Muscle of leg (tissue), 16 donors: ENCODE data around the gene KIF1A. TPM values are rescaled to one million over a fixed set of nuclear protein-coding genes. Genes with fewer than 3 reads are reported as not detected.
A peak's percentile ranks its signal among the peaks of the same experiment; 100 is the strongest.

Experiments
- DNase-seq: peaks from one replicate; pipeline ENCODE4 v3.0.0; 2013
- H3K27ac ChIP-seq: one replicate; pipeline ENCODE4 v1.5.1; 2013; ENCODE audit warnings: mild to moderate bottlenecking, low read length, control low read depth
- H3K27me3 ChIP-seq: one replicate; pipeline ENCODE4 v1.6.1; 2013; ENCODE audit warnings: low read length; ENCODE audit not compliant: control insufficient read depth, insufficient read depth
- H3K36me3 ChIP-seq: one replicate; pipeline ENCODE4 v1.6.1; 2013; ENCODE audit warnings: low read length; ENCODE audit not compliant: control insufficient read depth, insufficient read depth
- H3K4me1 ChIP-seq: one replicate; pipeline ENCODE4 v1.6.1; 2013; ENCODE audit warnings: low read length; ENCODE audit not compliant: control insufficient read depth, insufficient read depth
- H3K4me3 ChIP-seq: one replicate; pipeline ENCODE4 v1.5.1; 2013; ENCODE audit warnings: low read length, control low read depth
- H3K9me3 ChIP-seq: replicated peaks from 2 replicates; pipeline ENCODE4 v1.6.1; 2013; ENCODE audit warnings: low read depth, low read length; ENCODE audit not compliant: control insufficient read depth
- WGBS: methylation state at CpG from one replicate; pipeline ENCODE4 v1.1.5; 2013; ENCODE audit warnings: missing lambda C conversion rate; ENCODE audit not compliant: insufficient coverage; 5-methylcytosine and 5-hydroxymethylcytosine counted together
- long read RNA-seq, 11 donors: transcript quantifications; one replicate each; lab custom pipeline, GENCODE V29; 2026
- polyA plus RNA-seq, 8 donors: library from polyadenylated mRNA; unstranded; fragments of 120-200 nt; gene quantifications; one replicate each; pipeline versions ENCODE4 v1.2.1 to v1.2.3, GENCODE V29; 2013; ENCODE audit warnings: inconsistent platforms in 1 of 8, low replicate concordance in 1 of 8; ENCODE audit not compliant: insufficient read length in 8 of 8, insufficient read depth in 1 of 8
- total RNA-seq: library from RNA; stranded (reverse); fragments of 120-200 nt; gene quantifications from one replicate; pipeline ENCODE4 v1.2.4, GENCODE V29; 2013

KIF1A gene, protein sequence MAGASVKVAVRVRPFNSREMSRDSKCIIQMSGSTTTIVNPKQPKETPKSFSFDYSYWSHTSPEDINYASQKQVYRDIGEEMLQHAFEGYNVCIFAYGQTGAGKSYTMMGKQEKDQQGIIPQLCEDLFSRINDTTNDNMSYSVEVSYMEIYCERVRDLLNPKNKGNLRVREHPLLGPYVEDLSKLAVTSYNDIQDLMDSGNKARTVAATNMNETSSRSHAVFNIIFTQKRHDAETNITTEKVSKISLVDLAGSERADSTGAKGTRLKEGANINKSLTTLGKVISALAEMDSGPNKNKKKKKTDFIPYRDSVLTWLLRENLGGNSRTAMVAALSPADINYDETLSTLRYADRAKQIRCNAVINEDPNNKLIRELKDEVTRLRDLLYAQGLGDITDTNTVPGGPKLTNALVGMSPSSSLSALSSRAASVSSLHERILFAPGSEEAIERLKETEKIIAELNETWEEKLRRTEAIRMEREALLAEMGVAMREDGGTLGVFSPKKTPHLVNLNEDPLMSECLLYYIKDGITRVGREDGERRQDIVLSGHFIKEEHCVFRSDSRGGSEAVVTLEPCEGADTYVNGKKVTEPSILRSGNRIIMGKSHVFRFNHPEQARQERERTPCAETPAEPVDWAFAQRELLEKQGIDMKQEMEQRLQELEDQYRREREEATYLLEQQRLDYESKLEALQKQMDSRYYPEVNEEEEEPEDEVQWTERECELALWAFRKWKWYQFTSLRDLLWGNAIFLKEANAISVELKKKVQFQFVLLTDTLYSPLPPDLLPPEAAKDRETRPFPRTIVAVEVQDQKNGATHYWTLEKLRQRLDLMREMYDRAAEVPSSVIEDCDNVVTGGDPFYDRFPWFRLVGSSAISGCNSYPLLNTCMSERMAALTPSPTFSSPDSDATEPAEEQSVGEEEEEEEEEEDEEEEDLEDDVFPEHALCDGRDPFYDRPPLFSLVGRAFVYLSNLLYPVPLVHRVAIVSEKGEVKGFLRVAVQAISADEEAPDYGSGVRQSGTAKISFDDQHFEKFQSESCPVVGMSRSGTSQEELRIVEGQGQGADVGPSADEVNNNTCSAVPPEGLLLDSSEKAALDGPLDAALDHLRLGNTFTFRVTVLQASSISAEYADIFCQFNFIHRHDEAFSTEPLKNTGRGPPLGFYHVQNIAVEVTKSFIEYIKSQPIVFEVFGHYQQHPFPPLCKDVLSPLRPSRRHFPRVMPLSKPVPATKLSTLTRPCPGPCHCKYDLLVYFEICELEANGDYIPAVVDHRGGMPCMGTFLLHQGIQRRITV (N-terminal part only)
- total RNA-seq (7.3 TPM), polyA plus RNA-seq (1 to 10 TPM; 2.2 to 8.6 (median 4.6) TPM)
- long read RNA-seq, donor 1: 0 reads
- long read RNA-seq, donor 2: 0 reads
- long read RNA-seq, donor 3: 0 reads
- long read RNA-seq, donor 4: 0 reads
- long read RNA-seq, donor 5: 0 reads
- long read RNA-seq, donor 6: 0 reads
- long read RNA-seq, donor 7: 0 reads
- long read RNA-seq, donor 8: 0 reads
- long read RNA-seq, donor 9: 0 reads
- long read RNA-seq, donor 10: 0 reads
- long read RNA-seq, donor 11: 0 reads

DNA sequence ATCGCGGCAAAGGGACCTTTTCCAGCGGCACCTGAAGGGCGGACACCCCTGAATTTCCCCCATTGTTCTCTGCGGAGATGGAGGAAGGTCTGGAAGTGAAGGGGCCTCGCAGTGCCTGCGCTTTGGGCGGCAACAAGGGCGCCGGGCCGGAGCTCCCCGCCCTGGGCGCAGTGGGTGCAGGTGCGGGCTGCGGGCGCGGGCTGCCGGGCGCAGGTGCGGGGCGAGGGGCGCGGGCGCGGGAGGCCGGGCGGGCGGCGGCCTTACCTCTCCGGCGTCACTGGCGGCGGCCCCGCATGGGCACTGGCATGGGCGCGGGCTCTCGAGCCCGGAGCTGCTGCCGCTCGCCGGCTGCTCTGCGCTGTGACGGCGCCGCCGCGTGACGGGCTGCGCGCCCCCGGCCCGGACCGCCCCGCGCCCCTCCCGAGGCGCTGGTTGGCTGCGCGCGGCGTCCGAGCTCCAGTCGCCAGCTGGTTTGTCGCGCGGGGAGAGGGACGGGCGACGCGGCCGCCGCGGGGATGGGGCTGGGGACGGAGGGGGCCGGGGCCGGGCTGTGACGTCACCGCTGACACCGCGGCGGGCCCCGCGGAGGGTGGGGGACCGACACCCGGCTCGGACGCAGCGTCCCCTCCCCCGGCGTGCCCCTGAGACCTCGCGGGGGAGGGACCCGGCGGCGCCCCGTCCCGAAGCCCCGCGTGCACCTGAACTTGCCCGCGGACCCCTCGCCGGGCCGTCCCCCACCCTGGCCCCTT, at the start of gene KIF1A:
Gene KIF1A (minus strand): TSS at position 362 of the 749 bp plus-strand sequence. CDS start 22,467 bp downstream, outside the sequence.
- Histone ChIP-seq H3K27me3 (peaks cover 54% of the 10 kb centered on the region), H3K27ac (no peak within 1 kb of the TSS), H3K36me3 (no peaks in the 10 kb centered on the region), H3K4me1 (peaks cover 25% of the 10 kb centered on the region), H3K9me3 (peaks cover 4% of the 10 kb centered on the region), H3K4me3 (peak within 1 kb of the TSS; percentile 37)
- peak; percentile 69 for DNase-seq
- under 1% methylated on average over 104 of the region's 104 CpGs for WGBS

- Histone ChIP-seq H3K36me3 (no peaks in the 10 kb centered on the region), H3K27me3 (no peaks in the 10 kb centered on the region), H3K4me3 (no peak overlapping the region), H3K27ac (no peak overlapping the region), H3K4me1 (no peaks in the 10 kb centered on the region), H3K9me3 (no peaks in the 10 kb centered on the region)
- no peak for DNase-seq
- 91% methylated on average over 22 of the region's 25 CpGs for WGBS
These were observed 49.3 kb upstream of the KIF1A start for GRCh38 chr2:240869109-240869955.

DNA sequence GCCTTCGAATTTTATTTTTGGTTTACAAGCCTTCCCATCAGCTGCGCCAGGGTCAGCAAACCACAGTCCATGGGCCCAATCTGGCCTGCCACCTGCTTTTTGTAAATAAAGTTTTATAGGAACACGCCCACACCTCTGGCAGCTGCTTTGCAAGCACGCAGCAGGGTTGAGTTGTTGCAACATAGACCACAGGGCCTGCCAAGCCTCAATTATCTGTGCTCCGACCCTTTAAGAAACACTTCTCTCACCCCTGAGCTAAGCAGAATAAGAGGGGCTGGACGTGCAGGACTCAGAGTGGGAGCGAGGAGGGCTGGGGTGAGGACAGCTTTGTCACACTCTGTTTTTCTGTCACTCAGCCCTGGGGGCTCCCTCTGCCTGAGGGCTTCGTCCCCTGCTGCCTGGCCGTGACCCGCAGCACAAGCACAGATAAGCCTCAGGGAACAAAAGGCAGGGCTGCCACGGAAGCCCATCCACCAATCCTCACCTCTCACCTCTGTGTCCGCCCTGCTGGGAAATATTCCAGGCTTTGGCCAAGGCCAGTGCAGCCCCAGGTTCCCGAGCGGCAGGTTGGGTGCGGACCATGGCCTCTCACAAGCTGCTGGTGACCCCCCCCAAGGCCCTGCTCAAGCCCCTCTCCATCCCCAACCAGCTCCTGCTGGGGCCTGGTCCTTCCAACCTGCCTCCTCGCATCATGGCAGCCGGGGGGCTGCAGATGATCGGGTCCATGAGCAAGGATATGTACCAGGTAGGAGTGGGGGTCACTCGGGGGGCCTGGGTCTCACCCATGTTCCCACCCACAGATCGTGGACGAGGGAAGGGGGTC, 48.5 kb upstream of the KIF1A start, which contains the start of gene AGXT:
Gene AGXT (plus strand): TSS at position 539 of the 823 bp plus-strand sequence. CDS start 42 bp downstream, at position 581.
- H3K27ac ChIP-seq: no peak within 1 kb of the TSS
- WGBS: 83% methylated on average over 14 of the region's 21 CpGs
- no peaks in the 10 kb centered on the region for H3K9me3 ChIP-seq
- H3K36me3 ChIP-seq: no peaks in the 10 kb centered on the region
- no peaks in the 10 kb centered on the region for H3K4me1 ChIP-seq
- no peaks in the 10 kb centered on the region for H3K27me3 ChIP-seq
- no peak for DNase-seq
- no peak within 1 kb of the TSS for H3K4me3 ChIP-seq

- no peaks in the 10 kb centered on the region for H3K4me1 ChIP-seq
- WGBS: 73% methylated on average over 2 of the region's 5 CpGs
- H3K4me3 ChIP-seq: no peak overlapping the region
- no peaks in the 10 kb centered on the region for H3K36me3 ChIP-seq
- no peaks in the 10 kb centered on the region for H3K9me3 ChIP-seq
- no peak for DNase-seq
- no peak overlapping the region for H3K27ac ChIP-seq
- no peaks in the 10 kb centered on the region for H3K27me3 ChIP-seq
These were observed 45.4 kb upstream of the KIF1A start for GRCh38 chr2:240865391-240865790.

- no peak for DNase-seq
- Histone ChIP-seq H3K27ac (no peak overlapping the region), H3K36me3 (no peaks in the 10 kb centered on the region), H3K4me3 (no peak overlapping the region), H3K4me1 (no peaks in the 10 kb centered on the region), H3K27me3 (no peaks in the 10 kb centered on the region), H3K9me3 (no peaks in the 10 kb centered on the region)
- WGBS: 61% methylated on average over 2 of the region's 3 CpGs
These were observed 44.5 kb upstream of the KIF1A start for GRCh38 chr2:240864475-240864874.

GRCh38 chr2:240861547-240861946, 41.5 kb upstream of the KIF1A start:
- H3K4me1 ChIP-seq: peaks cover 5% of the 10 kb centered on the region
- no peak overlapping the region for H3K27ac ChIP-seq
- no peak for DNase-seq
- no CpG with 5 or more reads among the region's 2 CpGs for WGBS
- no peak overlapping the region for H3K4me3 ChIP-seq
- H3K9me3 ChIP-seq: no peaks in the 10 kb centered on the region
- no peaks in the 10 kb centered on the region for H3K36me3 ChIP-seq
- no peaks in the 10 kb centered on the region for H3K27me3 ChIP-seq

- 85% methylated on average over 10 of the region's 10 CpGs for WGBS
These were observed 38.9 kb upstream of the KIF1A start for GRCh38 chr2:240858871-240859270.

GRCh38 chr2:240858321-240858720, 38.3 kb upstream of the KIF1A start:
- H3K27me3 ChIP-seq: peaks cover 6% of the 10 kb centered on the region
- H3K4me1 ChIP-seq: peaks cover 5% of the 10 kb centered on the region
- no peak overlapping the region for H3K27ac ChIP-seq
- no peak for DNase-seq
- H3K9me3 ChIP-seq: peaks cover 8% of the 10 kb centered on the region
- H3K36me3 ChIP-seq: no peaks in the 10 kb centered on the region
- 88% methylated on average over 12 of the region's 13 CpGs for WGBS
- no peak overlapping the region for H3K4me3 ChIP-seq

More at GRCh38 chr2:240858871-240859270, 38.9 kb upstream of the KIF1A start:
- H3K36me3 ChIP-seq: no peaks in the 10 kb centered on the region
- H3K27me3 ChIP-seq: peaks cover 6% of the 10 kb centered on the region
- peaks cover 8% of the 10 kb centered on the region for H3K9me3 ChIP-seq
- H3K4me3 ChIP-seq: no peak overlapping the region
- no peak for DNase-seq
- peaks cover 5% of the 10 kb centered on the region for H3K4me1 ChIP-seq
- no peak overlapping the region for H3K27ac ChIP-seq
